ENCODE results near the gene SIN3A. TPM values are rescaled to one million over a fixed set of nuclear protein-coding genes. Genes with fewer than 3 reads are reported as not detected.

Gene SIN3A
- total and polyA plus RNA-seq, 4 donors, result 6.8 to 21.9 (median 13.3) TPM

- H3K27ac ChIP-seq (ENCODE audit: low read depth in 1 of 2, low read length in 2 of 2), result no peak overlapping the region
- no peaks in the 10 kb centered on the region for H3K9me3 ChIP-seq (ENCODE audit: control insufficient read depth in 4 of 4, low read length in 3 of 4)
- TF ChIP-seq FOXA1 (IDR thresholded peaks at IDR 0.05), result no peak
- no peak for TF ChIP-seq HNF4G (IDR thresholded peaks at IDR 0.05)
- TF ChIP-seq GABPA (IDR thresholded peaks at IDR 0.05 in 1 of 2, conservative IDR thresholded peaks at IDR 0.05 in 1 of 2), result no peak
- no peak for TF ChIP-seq HNF4A (conservative IDR thresholded peaks at IDR 0.05)
- no peak for TF ChIP-seq REST (IDR thresholded peaks at IDR 0.05)
- TF ChIP-seq MAX (IDR thresholded peaks at IDR 0.05), result no peak
- TF ChIP-seq ATF3 (IDR thresholded peaks at IDR 0.05), result no peak
- TF ChIP-seq EGR1 (IDR thresholded peaks at IDR 0.05; ENCODE audit: low read depth in 2 of 2), result no peak
- no peak for TF ChIP-seq RXRA (IDR thresholded peaks at IDR 0.05)
- H3K4me1 ChIP-seq (ENCODE audit: control insufficient read depth in 4 of 4, insufficient read depth in 4 of 4, low read length in 3 of 4), result peaks cover 0 to 8% (median 6%) of the 10 kb centered on the region in 4 donors
- peaks cover 15 to 72% (median 33%) of the 10 kb centered on the region in 4 donors for H3K36me3 ChIP-seq (ENCODE audit: control insufficient read depth in 4 of 4, insufficient read depth in 3 of 4, low read depth in 1 of 4, low read length in 3 of 4)
- no peak overlapping the region for H3K4me3 ChIP-seq (ENCODE audit: low read depth in 1 of 3, low read length in 3 of 3)
- no peak for DNase-seq (ENCODE audit: low spot score)
- no peaks in the 10 kb centered on the region for H3K27me3 ChIP-seq (ENCODE audit: control insufficient read depth in 4 of 4, insufficient read depth in 4 of 4, low read length in 3 of 4)
- no peak overlapping the region for H3K9ac ChIP-seq (ENCODE audit: low read depth in 1 of 2, low read length in 2 of 2)
- 95% methylated on average over 9 of the region's 9 CpGs for WGBS
Measured at GRCh38 chr15:75363786-75364185, 87.7 kb downstream of the SIN3A start.

- no peak overlapping the region for H3K4me3 ChIP-seq (ENCODE audit: low read depth in 1 of 3, low read length in 3 of 3)
- H3K27me3 ChIP-seq (ENCODE audit: control insufficient read depth in 4 of 4, insufficient read depth in 4 of 4, low read length in 3 of 4), result no peaks in the 10 kb centered on the region
- no peak for DNase-seq (ENCODE audit: low spot score)
- H3K9me3 ChIP-seq (ENCODE audit: control insufficient read depth in 4 of 4, low read length in 3 of 4), result no peaks in the 10 kb centered on the region
- WGBS, result 87% methylated on average over 7 of the region's 7 CpGs
- H3K4me1 ChIP-seq (ENCODE audit: control insufficient read depth in 4 of 4, insufficient read depth in 4 of 4, low read length in 3 of 4), result peaks cover 0 to 6% (median 5%) of the 10 kb centered on the region in 4 donors
- H3K36me3 ChIP-seq (ENCODE audit: control insufficient read depth in 4 of 4, insufficient read depth in 3 of 4, low read depth in 1 of 4, low read length in 3 of 4), result peaks cover 15 to 82% (median 37%) of the 10 kb centered on the region in 4 donors
- TF ChIP-seq RAD21 (IDR thresholded peaks at IDR 0.05) (no peak), MAX (IDR thresholded peaks at IDR 0.05) (no peak), CTCF (IDR thresholded peaks at IDR 0.05; ENCODE audit: low read depth, low read length, missing input control) (no peak), ATF3 (IDR thresholded peaks at IDR 0.05) (no peak), YY1 (IDR thresholded peaks at IDR 0.05) (no peak), FOXA2 (IDR thresholded peaks at IDR 0.05) (no peak), FOXA1 (IDR thresholded peaks at IDR 0.05) (no peak), JUND (IDR thresholded peaks at IDR 0.05) (no peak)
- H3K9ac ChIP-seq (ENCODE audit: low read depth in 1 of 2, low read length in 2 of 2), result no peak overlapping the region
- H3K27ac ChIP-seq (ENCODE audit: low read depth in 1 of 2, low read length in 2 of 2), result no peak overlapping the region
Measured at GRCh38 chr15:75362642-75363249, 88.7 kb downstream of the SIN3A start.
